HUES64 (cell line): Measurements from ENCODE around the gene CHD1L.
A peak's percentile ranks its signal among the peaks of the same experiment; 100 is the strongest.
"Not testable (repeated sequence)": the region's sequence is repeated elsewhere in the genome, so short reads cannot be mapped to it uniquely, and the experiment has no call there.

Experiments used
- H3K27ac ChIP-seq: 2 replicates; pipeline ENCODE4 v1.7.0; 2013; ENCODE audit warnings: low read depth, low read length, inconsistent platforms
- H3K27me3 ChIP-seq: 2 replicates; pipeline ENCODE4 v1.6.1; 2013; ENCODE audit warnings: mild to moderate bottlenecking, low read length; ENCODE audit not compliant: insufficient read depth
- H3K36me3 ChIP-seq: 2 replicates; pipeline ENCODE4 v1.6.1; 2013; ENCODE audit warnings: mild to moderate bottlenecking, low read length; ENCODE audit not compliant: insufficient read depth
- H3K4me1 ChIP-seq: 2 replicates; pipeline ENCODE4 v1.6.1; 2013; ENCODE audit warnings: mild to moderate bottlenecking, low read length, moderate library complexity; ENCODE audit not compliant: insufficient read depth
- H3K4me3 ChIP-seq: 2 replicates; pipeline ENCODE4 v1.5.1; 2013; ENCODE audit warnings: mild to moderate bottlenecking, low read length, moderate library complexity
- H3K9ac ChIP-seq: 2 replicates; pipeline ENCODE4 v1.6.1; 2013; ENCODE audit warnings: mild to moderate bottlenecking, low read depth, low read length
- H3K9me3 ChIP-seq: 2 replicates; pipeline ENCODE4 v1.6.1; 2013; ENCODE audit warnings: low read depth, low read length; ENCODE audit not compliant: insufficient read depth
- WGBS: fragments of 150-250, 120-280 bp; methylation state at CpG from one replicate; pipeline ENCODE4 v1.1.7; 2013; ENCODE audit warnings: missing lambda C conversion rate; 5-methylcytosine and 5-hydroxymethylcytosine counted together

CHD1L gene

GRCh38 chr1:147273409-147274336, 31.2 kb downstream of the CHD1L start:
- Histone ChIP-seq H3K27ac (no peak overlapping the region), H3K9ac (no peak overlapping the region)

GRCh38 chr1:147281950-147282349, 39.5 kb downstream of the CHD1L start:
- 93% methylated on average over 5 of the region's 5 CpGs for WGBS
- H3K9me3 ChIP-seq, result no peaks in the 10 kb centered on the region
- H3K27ac ChIP-seq, result no peak overlapping the region
- peaks cover 96% of the 10 kb centered on the region for H3K36me3 ChIP-seq
- no peaks in the 10 kb centered on the region for H3K4me1 ChIP-seq
- H3K27me3 ChIP-seq, result no peaks in the 10 kb centered on the region
- no peak overlapping the region for H3K9ac ChIP-seq
- no peak overlapping the region for H3K4me3 ChIP-seq

More at GRCh38 chr1:147273409-147274336, 31.2 kb downstream of the CHD1L start:
- WGBS, result 91% methylated on average over 4 of the region's 6 CpGs
- Histone ChIP-seq H3K27me3 (no peaks in the 10 kb centered on the region), H3K9me3 (no peaks in the 10 kb centered on the region), H3K4me3 (no peak overlapping the region), H3K4me1 (no peaks in the 10 kb centered on the region), H3K36me3 (peaks cover 93% of the 10 kb centered on the region)

- Histone ChIP-seq H3K27ac (no peak overlapping the region), H3K9me3 (no peaks in the 10 kb centered on the region), H3K9ac (no peak overlapping the region), H3K27me3 (no peaks in the 10 kb centered on the region), H3K4me3 (no peak overlapping the region), H3K36me3 (peaks cover 96% of the 10 kb centered on the region), H3K4me1 (no peaks in the 10 kb centered on the region)
- 88% methylated on average over 1 of the region's 1 CpG for WGBS
Observed at GRCh38 chr1:147283011-147283410, 40.5 kb downstream of the CHD1L start.

GRCh38 chr1:147287133-147287865, 44.8 kb downstream of the CHD1L start:
- H3K9ac ChIP-seq, result no peak overlapping the region
- WGBS, result 98% methylated on average over 8 of the region's 8 CpGs
- H3K4me3 ChIP-seq, result no peak overlapping the region
- H3K9me3 ChIP-seq, result no peaks in the 10 kb centered on the region
- no peaks in the 10 kb centered on the region for H3K4me1 ChIP-seq
- peaks cover 100% of the 10 kb centered on the region for H3K36me3 ChIP-seq
- no peaks in the 10 kb centered on the region for H3K27me3 ChIP-seq
- H3K27ac ChIP-seq, result no peak overlapping the region

- 98% methylated on average over 4 of the region's 4 CpGs for WGBS
- Histone ChIP-seq H3K36me3 (peaks cover 100% of the 10 kb centered on the region), H3K27me3 (no peaks in the 10 kb centered on the region), H3K4me3 (no peak overlapping the region), H3K9ac (no peak overlapping the region), H3K27ac (no peak overlapping the region), H3K9me3 (peaks cover 13% of the 10 kb centered on the region; the same call in 1 of the 2 replicates), H3K4me1 (no peaks in the 10 kb centered on the region)
Observed at GRCh38 chr1:147292012-147292411, 49.5 kb downstream of the CHD1L start.

- WGBS, result 95% methylated on average over 3 of the region's 3 CpGs
- H3K27ac ChIP-seq, result no peak overlapping the region
- peaks cover 16% of the 10 kb centered on the region; the same call in 1 of the 2 replicates for H3K9me3 ChIP-seq
- H3K4me1 ChIP-seq, result no peaks in the 10 kb centered on the region
- H3K4me3 ChIP-seq, result no peak overlapping the region
- H3K9ac ChIP-seq, result no peak overlapping the region
- H3K27me3 ChIP-seq, result no peaks in the 10 kb centered on the region
- peaks cover 99% of the 10 kb centered on the region for H3K36me3 ChIP-seq
Observed at GRCh38 chr1:147292631-147293251, 50.3 kb downstream of the CHD1L start.

- H3K9me3 ChIP-seq, result peaks cover 60% of the 10 kb centered on the region
- no peak overlapping the region for H3K4me3 ChIP-seq
- H3K9ac ChIP-seq, result no peak overlapping the region
- 92% methylated on average over 2 of the region's 2 CpGs for WGBS
- no peaks in the 10 kb centered on the region for H3K4me1 ChIP-seq
- no peaks in the 10 kb centered on the region for H3K27me3 ChIP-seq
- no peak overlapping the region for H3K27ac ChIP-seq
- peaks cover 69% of the 10 kb centered on the region for H3K36me3 ChIP-seq
Observed at GRCh38 chr1:147297438-147297837, 55.0 kb downstream of the CHD1L start.

GRCh38 chr1:147305803-147306202, 63.3 kb downstream of the CHD1L start:
- H3K27ac ChIP-seq, H3K4me3 ChIP-seq, H3K36me3 ChIP-seq, H3K9ac ChIP-seq, H3K4me1 ChIP-seq, H3K27me3 ChIP-seq: not testable (repeated sequence)
- peaks cover 57% of the 10 kb centered on the region for H3K9me3 ChIP-seq
- 96% methylated on average over 3 of the region's 3 CpGs for WGBS

GRCh38 chr1:147316968-147317367, 74.5 kb downstream of the CHD1L start:
- no peaks in the 10 kb centered on the region for H3K27me3 ChIP-seq
- H3K27ac ChIP-seq, result no peak overlapping the region
- H3K36me3 ChIP-seq, result no peaks in the 10 kb centered on the region
- no peaks in the 10 kb centered on the region for H3K9me3 ChIP-seq
- 87% methylated on average over 3 of the region's 3 CpGs for WGBS
- no peak overlapping the region for H3K4me3 ChIP-seq
- H3K4me1 ChIP-seq, result no peaks in the 10 kb centered on the region
- H3K9ac ChIP-seq, result no peak overlapping the region

- H3K4me1 ChIP-seq, H3K27ac ChIP-seq, H3K27me3 ChIP-seq, H3K9ac ChIP-seq, H3K36me3 ChIP-seq, H3K9me3 ChIP-seq: not testable (repeated sequence)
- 14% methylated on average over 24 of the region's 26 CpGs for WGBS
- H3K4me3 ChIP-seq, result peak overlapping the region; percentile 34
Observed at GRCh38 chr1:147326933-147327687, 84.6 kb downstream of the CHD1L start.
